CD4-positive, alpha-beta T cell treated with Interleukin-6 for 4 hours (primary cell): ENCODE data around the gene DCTN2.
"Not testable (repeated sequence)": the region's sequence is repeated elsewhere in the genome, so short reads cannot be mapped to it uniquely, and the experiment has no call there.

Experiments
- DNase-seq: peaks from one replicate; pipeline ENCODE4 v3.0.0-alpha.2; 2020; ENCODE audit warnings: mixed read lengths

The DCTN2 gene

DNA sequence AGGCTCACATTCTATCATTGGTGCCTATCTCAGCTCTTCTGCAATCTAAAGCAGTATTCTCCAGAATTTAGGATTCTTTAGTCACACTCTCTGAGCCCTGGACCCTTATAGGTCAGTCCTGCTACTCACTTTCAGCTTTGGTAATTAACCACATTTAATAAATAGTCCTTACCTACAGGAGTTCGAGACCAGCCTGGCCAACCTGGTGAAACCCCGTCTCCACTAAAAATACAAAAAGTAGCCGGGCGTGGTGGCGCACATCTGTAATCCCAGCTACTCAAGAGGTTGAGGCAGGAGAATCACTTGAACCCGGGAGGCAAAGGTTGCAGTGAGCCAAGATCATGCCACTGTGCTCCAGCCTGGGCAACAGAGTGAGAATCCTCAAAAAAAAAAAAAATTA is 33.3 kb downstream of the DCTN2 start:
- DNase-seq, result not testable (repeated sequence)

DNA sequence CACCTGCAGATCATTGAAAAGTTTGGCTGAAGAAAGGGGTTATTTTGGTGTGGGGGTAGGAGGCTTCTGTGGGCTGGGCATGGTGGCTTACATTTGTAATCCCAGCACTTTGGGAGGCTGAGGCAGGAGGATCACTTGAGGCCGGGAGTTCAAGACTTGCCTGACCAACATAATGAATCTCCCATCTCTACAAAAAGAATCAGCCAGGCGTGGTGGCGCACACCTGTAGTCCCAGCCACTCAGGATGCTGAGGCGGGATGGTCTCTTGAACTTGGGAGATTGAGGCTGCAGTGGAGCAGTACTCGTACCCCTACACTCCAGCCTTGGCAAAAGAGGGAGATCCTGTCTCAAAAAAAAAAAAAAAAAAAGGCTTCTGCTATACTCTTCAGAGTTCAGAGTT is 33.7 kb downstream of the DCTN2 start:
- no peak for DNase-seq

DNA sequence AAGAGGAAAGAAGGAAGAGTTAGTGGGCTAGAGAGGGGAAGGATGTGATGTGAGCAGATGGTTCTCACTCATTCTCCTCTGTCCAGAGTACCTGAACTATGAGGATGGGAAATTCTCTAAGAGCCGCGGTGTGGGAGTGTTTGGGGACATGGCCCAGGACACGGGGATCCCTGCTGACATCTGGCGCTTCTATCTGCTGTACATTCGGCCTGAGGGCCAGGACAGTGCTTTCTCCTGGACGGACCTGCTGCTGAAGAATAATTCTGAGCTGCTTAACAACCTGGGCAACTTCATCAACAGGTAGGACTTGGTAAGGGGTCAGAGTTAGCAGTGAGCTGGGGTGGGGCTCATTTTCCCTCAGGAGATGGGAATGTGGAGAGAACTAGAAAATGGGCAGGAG is 34.3 kb downstream of the DCTN2 start:
- DNase-seq, result no peak

- no peak for DNase-seq
Measured at GRCh38 chr12:57511588-57512325, 35.2 kb downstream of the DCTN2 start.

GRCh38 chr12:57511161-57511560 is 35.8 kb downstream of the DCTN2 start:
- no peak for DNase-seq

GRCh38 chr12:57507796-57508195 is 39.2 kb downstream of the DCTN2 start:
- not testable (repeated sequence) for DNase-seq

DNA sequence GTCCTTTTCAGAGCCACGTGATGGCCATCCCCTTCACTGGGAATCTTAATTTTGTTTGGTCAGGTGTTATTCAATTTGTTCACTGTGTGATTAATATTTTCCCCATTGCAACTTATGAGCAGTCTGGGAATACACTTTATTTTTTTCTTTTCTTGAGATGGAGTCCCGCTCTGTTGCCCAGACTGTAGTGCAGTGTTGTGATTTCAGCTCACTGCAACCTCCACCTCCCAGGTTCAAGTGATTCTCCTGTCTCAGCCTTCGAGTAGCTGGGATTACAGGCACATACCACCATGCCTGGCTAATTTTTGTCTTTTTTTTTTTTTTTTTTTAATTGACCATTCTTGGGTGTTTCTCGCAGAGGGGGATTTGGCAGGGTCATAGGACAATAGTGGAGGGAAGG is 40.5 kb downstream of the DCTN2 start:
- DNase-seq, result not testable (repeated sequence)

DNA sequence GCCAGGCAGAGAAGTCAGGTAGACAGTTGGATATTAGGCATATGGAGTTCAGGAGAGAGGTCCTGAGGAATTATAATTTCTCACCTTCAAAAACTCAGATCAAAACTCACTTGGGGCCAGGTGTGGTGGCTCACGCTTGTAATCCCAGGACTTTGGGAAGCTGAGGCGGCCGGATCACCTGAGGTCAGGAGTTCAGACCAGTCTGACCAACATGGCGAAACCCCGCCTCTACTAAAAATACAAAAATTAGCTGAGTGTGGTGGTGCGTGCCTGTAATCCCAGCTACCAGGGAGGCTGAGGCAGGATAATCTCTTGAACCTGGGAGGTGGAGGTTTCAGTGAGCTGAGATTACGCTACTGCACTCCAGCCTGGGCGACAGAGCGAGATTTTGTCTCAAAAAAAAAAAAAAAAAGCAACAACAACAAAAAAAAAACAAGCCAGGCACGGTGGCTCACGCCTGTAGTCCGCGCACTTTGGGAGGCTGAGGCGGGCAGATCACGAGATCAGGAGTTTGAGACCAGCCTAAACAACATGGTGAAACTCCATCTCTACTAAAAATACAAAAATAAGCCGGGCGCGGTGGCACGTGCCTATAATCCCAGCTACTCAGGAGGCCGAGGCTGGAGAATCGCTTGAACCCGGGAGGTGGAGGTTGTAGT is 44.6 kb downstream of the DCTN2 start:
- not testable (repeated sequence) for DNase-seq

GRCh38 chr12:57500213-57500612 is 46.8 kb downstream of the DCTN2 start:
- no peak for DNase-seq

DNA sequence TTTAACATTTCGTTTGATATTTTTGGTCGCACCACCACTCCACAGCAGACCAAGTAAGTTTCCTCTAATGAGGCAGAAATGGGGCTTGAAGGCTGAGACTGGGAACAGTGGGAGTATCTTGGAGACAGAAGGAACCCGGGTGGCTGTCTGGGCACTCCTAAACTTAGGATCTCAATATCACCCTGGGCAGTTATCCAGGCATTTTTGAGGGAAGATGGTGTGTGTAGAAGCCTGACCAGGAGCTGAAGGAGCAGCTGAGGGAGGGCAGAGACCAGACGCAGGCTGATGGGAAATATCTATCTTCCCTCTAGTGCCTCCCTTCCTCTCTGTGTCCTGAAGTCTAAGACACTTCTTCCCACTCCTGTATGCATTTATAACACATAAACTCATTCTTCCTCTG is 48.4 kb downstream of the DCTN2 start:
- no peak for DNase-seq

- DNase-seq, result no peak
Measured at GRCh38 chr12:57498132-57498502, 48.9 kb downstream of the DCTN2 start.

DNA sequence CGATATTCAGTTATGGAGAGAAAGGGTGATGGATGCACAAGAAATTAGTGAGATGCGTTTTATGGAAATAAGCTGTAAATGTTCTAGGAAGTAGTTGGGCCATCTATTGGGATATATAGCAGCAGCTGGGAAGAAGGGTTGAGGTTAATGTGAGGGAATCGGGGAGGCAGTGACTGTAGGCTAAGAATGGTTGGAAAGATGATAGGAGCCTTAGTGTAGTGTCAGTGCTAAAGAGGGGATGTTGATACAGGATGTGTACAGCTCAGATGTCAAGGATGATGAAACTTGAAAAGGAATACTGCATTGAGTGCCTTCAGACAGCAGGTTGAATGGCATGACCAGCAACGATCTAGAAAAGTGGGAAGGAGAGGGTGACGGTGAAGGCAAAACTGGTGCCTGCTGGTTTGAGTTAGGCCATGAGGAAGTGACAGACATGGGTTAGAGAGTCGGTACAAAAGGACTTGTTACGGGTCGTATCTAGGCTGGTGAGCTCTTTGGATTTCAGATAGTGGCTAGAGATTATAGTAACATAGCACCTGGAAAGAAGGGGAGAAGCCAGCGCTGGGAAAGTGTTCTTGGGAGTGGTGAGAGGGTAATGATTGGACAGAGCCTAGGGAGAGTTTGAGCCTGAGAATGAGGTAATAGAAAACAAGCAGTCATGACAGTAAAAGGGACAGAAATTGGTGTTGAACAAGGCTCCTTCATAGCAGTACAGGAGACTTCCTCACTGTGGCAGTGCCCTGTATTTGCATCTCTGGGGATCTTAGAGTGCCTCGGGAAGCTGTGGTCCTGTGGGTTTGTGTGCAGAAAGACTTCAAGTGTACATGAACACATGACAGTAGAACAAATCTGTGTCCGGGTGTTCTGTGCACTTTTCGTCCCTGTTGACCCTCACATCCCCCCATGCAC is 49.5 kb downstream of the DCTN2 start:
- no peak for DNase-seq

- no peak for DNase-seq
Measured at GRCh38 chr12:57496822-57497221, 50.2 kb downstream of the DCTN2 start.

DNA sequence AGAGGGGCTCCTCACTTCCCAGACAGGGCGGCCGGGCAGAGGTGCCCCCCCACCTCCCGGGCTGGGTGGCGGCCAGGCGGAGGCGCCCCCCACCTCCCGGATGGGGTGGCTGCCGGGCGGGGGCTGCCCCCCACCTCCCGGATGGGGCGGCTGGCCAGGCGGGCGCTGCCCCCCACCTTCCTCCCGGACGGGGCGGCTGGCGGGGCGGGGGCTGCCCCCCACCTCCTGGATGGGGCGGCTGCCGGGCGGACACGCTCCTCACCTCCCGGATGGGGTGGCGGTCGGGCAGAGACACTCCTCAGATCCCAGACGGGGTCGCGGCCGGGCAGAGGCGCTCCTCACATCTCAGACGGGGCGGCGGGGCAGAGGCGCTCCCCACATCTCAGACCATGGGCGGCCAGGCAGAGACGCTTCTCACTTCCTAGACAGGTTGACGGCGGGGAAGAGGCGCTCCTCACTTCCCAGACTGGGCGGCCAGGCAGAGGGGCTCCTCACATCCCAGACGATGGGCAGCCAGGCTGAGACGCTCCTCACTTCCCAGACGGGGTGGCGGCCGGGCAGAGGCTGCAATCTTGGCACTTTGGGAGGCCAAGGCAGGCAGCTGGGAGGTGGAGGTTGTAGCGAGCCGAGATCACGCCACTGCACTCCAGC is 51.8 kb downstream of the DCTN2 start:
- DNase-seq, result not testable (repeated sequence)

- DNase-seq, result no peak
Measured at GRCh38 chr12:57491393-57492280, 55.4 kb downstream of the DCTN2 start.

GRCh38 chr12:57490126-57490525 is 56.9 kb downstream of the DCTN2 start:
- no peak for DNase-seq

- DNase-seq, result no peak
Measured at GRCh38 chr12:57489157-57489641, 57.8 kb downstream of the DCTN2 start.

GRCh38 chr12:57488402-57489156 is 58.4 kb downstream of the DCTN2 start:
- no peak for DNase-seq

DNA sequence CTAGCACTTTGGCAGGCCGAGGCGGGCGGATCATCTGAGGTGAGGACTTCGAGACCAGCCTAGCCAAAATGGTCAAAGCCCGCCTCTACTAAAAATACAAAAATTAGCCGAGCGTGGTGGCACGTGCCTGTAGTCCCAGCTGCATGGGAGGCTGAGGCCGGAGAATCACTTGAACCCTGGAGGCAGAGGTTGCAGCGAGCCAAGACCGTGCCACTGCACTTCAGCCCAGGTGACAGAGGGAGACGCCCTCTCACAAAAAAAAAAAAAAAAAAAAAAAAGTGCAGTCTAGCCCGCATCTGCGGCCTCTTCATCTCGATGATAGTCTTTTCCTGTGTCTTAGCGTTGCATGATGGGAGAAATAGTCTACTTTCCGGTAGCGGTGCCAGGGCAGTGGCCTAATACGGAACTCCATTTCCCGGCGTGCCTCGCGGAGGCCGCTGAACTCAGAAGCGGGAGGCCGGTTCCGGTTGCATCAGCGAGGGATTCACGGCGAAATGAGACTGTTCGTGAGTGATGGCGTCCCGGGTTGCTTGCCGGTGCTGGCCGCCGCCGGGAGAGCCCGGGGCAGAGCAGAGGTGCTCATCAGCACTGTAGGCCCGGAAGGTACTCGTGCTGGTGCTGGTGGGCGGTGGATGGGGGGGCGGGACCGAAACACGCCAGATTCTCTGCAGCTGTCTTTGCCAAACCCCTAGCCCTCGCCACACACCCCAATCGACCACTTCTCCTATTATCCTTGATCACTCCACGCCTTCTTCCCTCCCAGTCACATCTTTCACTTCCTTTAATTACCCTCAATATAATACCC is 59.2 kb downstream of the DCTN2 start, which contains the start of gene MARS1:
MARS1 (plus strand) TSS at position 472 of the 805 bp plus-strand sequence; CDS start at position 495, 23 bp downstream.
- peak; percentile 93 for DNase-seq

DNA sequence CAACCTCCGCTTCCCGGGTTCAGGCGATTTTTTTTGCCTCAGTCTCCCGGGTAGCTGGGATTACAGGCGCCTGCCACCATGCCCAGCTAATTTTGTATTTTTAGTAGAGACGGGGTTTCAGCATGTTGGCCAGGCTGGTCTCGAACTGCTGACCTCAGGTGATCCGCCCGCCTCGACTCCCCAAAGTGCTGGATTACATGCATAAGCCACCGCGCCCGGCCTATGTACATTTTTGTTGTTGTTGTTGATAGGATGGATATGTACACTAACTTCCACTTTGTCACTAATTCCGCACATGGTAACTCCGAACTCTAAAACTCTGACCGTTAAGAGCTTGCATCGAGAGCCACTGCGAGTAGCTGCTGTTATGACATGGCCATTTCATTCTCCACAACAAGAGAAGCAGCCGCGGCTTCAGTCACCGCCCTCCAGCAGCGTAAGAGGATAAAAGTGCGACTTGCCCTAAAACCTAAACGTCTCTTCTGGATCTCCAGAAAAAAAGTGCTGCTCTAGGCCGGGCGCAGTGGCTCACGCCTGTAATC is 59.9 kb downstream of the DCTN2 start:
- DNase-seq, result no peak
